ENCODE measurements around the gene C1orf232.

DNA sequence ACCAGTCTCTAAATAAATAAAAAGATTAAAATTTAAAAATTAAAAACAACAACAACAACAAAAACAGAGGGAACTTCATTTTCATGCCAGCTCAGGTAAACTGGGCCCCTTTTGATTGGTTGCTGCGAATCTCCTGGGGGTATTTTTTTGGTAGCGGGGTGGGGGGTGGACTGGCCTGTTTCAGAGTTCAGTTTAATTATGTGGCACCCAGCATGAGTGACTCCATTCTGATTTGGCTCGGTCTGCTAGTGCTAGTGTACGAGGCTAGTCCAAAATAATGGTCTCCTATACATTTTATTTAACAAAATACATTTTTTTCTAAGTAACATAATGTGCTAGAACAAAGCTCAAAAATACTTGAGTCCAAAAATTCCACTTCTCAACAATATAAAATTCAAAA is 39.0 kb downstream of the C1orf232 start:
- TF ChIP-seq, protein P1, sequence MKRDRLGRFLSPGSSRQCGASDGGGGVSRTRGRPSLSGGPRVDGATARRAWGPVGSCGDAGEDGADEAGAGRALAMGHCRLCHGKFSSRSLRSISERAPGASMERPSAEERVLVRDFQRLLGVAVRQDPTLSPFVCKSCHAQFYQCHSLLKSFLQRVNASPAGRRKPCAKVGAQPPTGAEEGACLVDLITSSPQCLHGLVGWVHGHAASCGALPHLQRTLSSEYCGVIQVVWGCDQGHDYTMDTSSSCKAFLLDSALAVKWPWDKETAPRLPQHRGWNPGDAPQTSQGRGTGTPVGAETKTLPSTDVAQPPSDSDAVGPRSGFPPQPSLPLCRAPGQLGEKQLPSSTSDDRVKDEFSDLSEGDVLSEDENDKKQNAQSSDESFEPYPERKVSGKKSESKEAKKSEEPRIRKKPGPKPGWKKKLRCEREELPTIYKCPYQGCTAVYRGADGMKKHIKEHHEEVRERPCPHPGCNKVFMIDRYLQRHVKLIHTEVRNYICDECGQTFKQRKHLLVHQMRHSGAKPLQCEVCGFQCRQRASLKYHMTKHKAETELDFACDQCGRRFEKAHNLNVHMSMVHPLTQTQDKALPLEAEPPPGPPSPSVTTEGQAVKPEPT (CRISPR knock-in tag; IDR thresholded peaks at IDR 0.05; ENCODE audit: low read depth) = no peak
- TF ChIP-seq HNRNPK (IDR thresholded peaks at IDR 0.05; ENCODE audit: low read depth, low read length, poor library complexity, severe bottlenecking) (no peak), PAX8 (CRISPR knock-in tag; IDR thresholded peaks at IDR 0.05; ENCODE audit: borderline replicate concordance) (no peak), ZSCAN30 (CRISPR knock-in tag; IDR thresholded peaks at IDR 0.05) (no peak), IKZF1 (IDR thresholded peaks at IDR 0.05) (no peak)

All from HepG2 (cell line).